HG03159 (cell line): ENCODE results near the gene DCBLD2.
A peak's percentile ranks its signal among the peaks of the same experiment; 100 is the strongest.
"Not testable (repeated sequence)": the region's sequence is repeated elsewhere in the genome, so short reads cannot be mapped to it uniquely, and the experiment has no call there.

Experiments used
- ATAC-seq: cut with Tn5 transposase; IDR thresholded peaks from one replicate; pipeline ENCODE4 v1.9.1; 2021; ENCODE audit warnings: mild to moderate bottlenecking, moderate library complexity; ENCODE audit not compliant: unreplicated experiment

Gene DCBLD2

GRCh38 chr3:98843266-98843959 lies 58.1 kb downstream of the DCBLD2 start:
- ATAC-seq: no peak

GRCh38 chr3:98839846-98840245 lies 61.6 kb downstream of the DCBLD2 start:
- no peak for ATAC-seq

GRCh38 chr3:98831060-98831459 lies 70.4 kb downstream of the DCBLD2 start:
- not testable (repeated sequence) for ATAC-seq

GRCh38 chr3:98829246-98829832 lies 72.2 kb downstream of the DCBLD2 start:
- no peak for ATAC-seq

- no peak for ATAC-seq
Observed at GRCh38 chr3:98827221-98827920, 74.1 kb downstream of the DCBLD2 start.

GRCh38 chr3:98826126-98826525 lies 75.4 kb downstream of the DCBLD2 start:
- ATAC-seq: no peak

GRCh38 chr3:98824256-98824655 lies 77.2 kb downstream of the DCBLD2 start:
- ATAC-seq: no peak

GRCh38 chr3:98823791-98824190 lies 77.7 kb downstream of the DCBLD2 start:
- ATAC-seq: no peak

GRCh38 chr3:98821063-98821462 lies 80.4 kb downstream of the DCBLD2 start:
- no peak for ATAC-seq

- ATAC-seq: peak; percentile 82
Observed at GRCh38 chr3:98817547-98818041, 83.9 kb downstream of the DCBLD2 start.

GRCh38 chr3:98814817-98815420 lies 86.6 kb downstream of the DCBLD2 start:
- ATAC-seq: no peak

GRCh38 chr3:98812851-98813374 lies 88.6 kb downstream of the DCBLD2 start:
- no peak for ATAC-seq

GRCh38 chr3:98811048-98811447 lies 90.4 kb downstream of the DCBLD2 start:
- ATAC-seq: no peak

- ATAC-seq: no peak
Observed at GRCh38 chr3:98809557-98809956, 91.9 kb downstream of the DCBLD2 start.

GRCh38 chr3:98808071-98808470 lies 93.4 kb downstream of the DCBLD2 start:
- ATAC-seq: no peak

- ATAC-seq: no peak
Observed at GRCh38 chr3:98807561-98807960, 93.9 kb downstream of the DCBLD2 start.

GRCh38 chr3:98807011-98807410 lies 94.5 kb downstream of the DCBLD2 start:
- ATAC-seq: no peak

GRCh38 chr3:98806521-98806920 lies 95.0 kb downstream of the DCBLD2 start:
- ATAC-seq: no peak

GRCh38 chr3:98805571-98805970 lies 95.9 kb downstream of the DCBLD2 start:
- ATAC-seq: no peak

- no peak for ATAC-seq
Observed at GRCh38 chr3:98801043-98801747, 100.3 kb downstream of the DCBLD2 start.

GRCh38 chr3:98800401-98800800 lies 101.1 kb downstream of the DCBLD2 start:
- ATAC-seq: no peak
